HepG2 (cell line): Measurements from ENCODE around the gene C5AR2. TPM values are rescaled to one million over a fixed set of nuclear protein-coding genes. Genes with fewer than 3 reads are reported as not detected.

ENCODE experiments used
- ATAC-seq: fragments of 200-7000 bp; cut with Tn5 transposase; 3 replicates; pipeline ENCODE4 v1.9.1; 2020; ENCODE audit warnings: mild to moderate bottlenecking, moderate library complexity
- BruUV-seq: library from RNA; stranded (reverse); fragments of 400-500 nt; replicated peaks from 2 replicates; lab custom pipeline; 2021; lab: Mats Ljungman, UMichigan
- CTCF ChIA-PET: fragments of 300-600 bp; formaldehyde crosslinking; extraction: SDS; loops from one replicate; lab custom pipeline; 2021; ENCODE audit warnings: low total read pairs, inconsistent platforms, low intra/inter-chr PET ratio; lab: Yijun Ruan, JAX
- POLR2A ChIA-PET: fragments of 350-600 bp; sonication (Branson Sonifier 250); formaldehyde crosslinking; loops from one replicate; lab custom pipeline; 2020; ENCODE audit warnings: antibody characterized with exemption, inconsistent platforms; lab: Yijun Ruan, JAX
- DNase-seq: peaks from one replicate; pipeline ENCODE4 v3.0.0-alpha.2; 2015; ENCODE audit warnings: low spot score
- FAIRE-seq: peaks from 3 replicates; lab custom pipeline; 2011; peaks lifted over from hg19 to GRCh38; lab: Jason Lieb, UNC
- H2AFZ ChIP-seq: one replicate; pipeline ENCODE4 v1.6.1; 2011; ENCODE audit warnings: low read length, inconsistent platforms
- H3K27ac ChIP-seq: fragments of 300-600 bp; 3 replicates; pipeline ENCODE4 v1.8.0; 2011; ENCODE audit warnings: mixed run types, mild to moderate bottlenecking, mixed read lengths, low read length, inconsistent platforms; ENCODE audit not compliant: insufficient read depth; ENCODE audit errors: extremely low read length
- H3K27me3 ChIP-seq, 2 experiments: fragments of 200-600 bp in 1 of 2; 2 replicates in 1 of 2; 3 replicates in 1 of 2; pipeline versions ENCODE4 v1.6.0 to v1.8.0; 2011; ENCODE audit warnings: low read length in 2 of 2, mild to moderate bottlenecking in 2 of 2, moderate library complexity in 2 of 2, inconsistent platforms in 1 of 2; ENCODE audit not compliant: insufficient read depth in 2 of 2, control insufficient read depth in 1 of 2
- H3K36me3 ChIP-seq, 2 experiments: fragments of 200-600 bp in 1 of 2; replicated peaks in 1 of 2; 2 replicates in 1 of 2; 3 replicates in 1 of 2; pipeline versions ENCODE4 v1.5.1 to v1.8.0; 2011; ENCODE audit warnings: low read length in 2 of 2, inconsistent platforms in 1 of 2; ENCODE audit not compliant: insufficient read depth in 2 of 2, control insufficient read depth in 1 of 2
- H3K4me1 ChIP-seq: 2 replicates; pipeline ENCODE4 v1.5.1; 2012; ENCODE audit warnings: low read length, inconsistent platforms; ENCODE audit not compliant: insufficient read depth
- H3K4me2 ChIP-seq: 2 replicates; pipeline ENCODE4 v1.6.0; 2011; ENCODE audit warnings: low read depth, low read length, inconsistent platforms
- H3K4me3 ChIP-seq, 3 experiments: fragments of 200-600 bp in 1 of 3; sonication (generic), shearing (Covaris generic) in 1 of 3; replicated peaks in 1 of 3; 2 replicates each; pipeline ENCODE4 v1.5.1; 2011 to 2016; ENCODE audit warnings: low read length in 3 of 3, inconsistent platforms in 2 of 3, low read depth in 2 of 3, mild to moderate bottlenecking in 2 of 3, control low read depth in 1 of 3, mixed read lengths in 1 of 3; ENCODE audit not compliant: insufficient read depth in 1 of 3
- H3K79me2 ChIP-seq: one replicate; pipeline ENCODE4 v1.6.1; 2011; ENCODE audit warnings: low read length, inconsistent platforms; ENCODE audit not compliant: insufficient read depth
- H3K9ac ChIP-seq: 2 replicates; pipeline ENCODE4 v1.6.0; 2011; ENCODE audit warnings: mild to moderate bottlenecking, low read depth, low read length, inconsistent platforms; ENCODE audit not compliant: insufficient read depth
- H3K9me3 ChIP-seq: 2 replicates; pipeline ENCODE4 v1.5.1; 2012; ENCODE audit warnings: mild to moderate bottlenecking, low read length
- H4K20me1 ChIP-seq: 2 replicates; pipeline ENCODE4 v1.6.0; 2011; ENCODE audit warnings: inconsistent platforms, mild to moderate bottlenecking, low read length, moderate library complexity; ENCODE audit not compliant: insufficient read depth
- CENPT ChIP-seq: sonication (generic); formaldehyde crosslinking; IDR thresholded peaks from 2 replicates; pipeline ENCODE4 v1.8.0; 2022; ENCODE audit warnings: low read depth, mild to moderate bottlenecking, moderate library complexity, missing genetic modification reagents
- ELK4 ChIP-seq: sonication (generic); formaldehyde crosslinking; IDR thresholded peaks from 2 replicates; pipeline ENCODE4 v1.9.0; 2021; ENCODE audit warnings: missing genetic modification reagents, borderline replicate concordance
- FOXM1 ChIP-seq: sonication (generic); formaldehyde crosslinking; IDR thresholded peaks from 2 replicates; pipeline ENCODE4 v1.5.0; 2020; ENCODE audit warnings: missing genetic modification reagents
- GMEB2 ChIP-seq: IDR thresholded peaks from 2 replicates; pipeline ENCODE4 v1.6.1; 2016; ENCODE audit warnings: missing biosample characterization, missing genetic modification reagents, low read depth
- HNRNPL ChIP-seq: fragments of 200-400 bp; formaldehyde crosslinking; IDR thresholded peaks from 2 replicates; pipeline ENCODE4 v1.6.1; 2017; ENCODE audit warnings: mild to moderate bottlenecking, low read depth, low read length
- HOMEZ ChIP-seq: IDR thresholded peaks from 2 replicates; pipeline ENCODE4 v1.6.1; 2016; ENCODE audit warnings: low read depth
- HOXA7 ChIP-seq: sonication (generic); formaldehyde crosslinking; IDR thresholded peaks from 2 replicates; pipeline ENCODE4 v1.8.1; 2022; ENCODE audit warnings: mild to moderate bottlenecking, missing genetic modification reagents, moderate library complexity
- IKZF1 ChIP-seq: fragments of 450-650 bp; IDR thresholded peaks from 2 replicates; pipeline ENCODE4 v1.7.1; 2016
- MEIS1 ChIP-seq: sonication (generic); formaldehyde crosslinking; IDR thresholded peaks from 2 replicates; pipeline ENCODE4 v1.9.0; 2021; ENCODE audit warnings: mild to moderate bottlenecking, missing genetic modification reagents, moderate library complexity, borderline replicate concordance
- MLLT10 ChIP-seq: sonication (generic); formaldehyde crosslinking; IDR thresholded peaks from 2 replicates; pipeline ENCODE4 v1.4.0; 2020; ENCODE audit warnings: missing genetic modification reagents
- MTF2 ChIP-seq: sonication (generic); formaldehyde crosslinking; IDR thresholded peaks from 2 replicates; pipeline ENCODE4 v1.5.0; 2020; ENCODE audit warnings: missing genetic modification reagents, borderline replicate concordance
- NPAS2 ChIP-seq: sonication (generic); formaldehyde crosslinking; IDR thresholded peaks from 2 replicates; pipeline ENCODE4 v1.8.0; 2022; ENCODE audit warnings: mild to moderate bottlenecking, missing genetic modification reagents, borderline replicate concordance
- PHF21A ChIP-seq: sonication (generic); formaldehyde crosslinking; IDR thresholded peaks from 2 replicates; pipeline ENCODE4 v1.5.0; 2020; ENCODE audit warnings: mild to moderate bottlenecking, missing genetic modification reagents
- PREB ChIP-seq: sonication (generic); formaldehyde crosslinking; IDR thresholded peaks from 2 replicates; pipeline ENCODE4 v1.4.0; 2020; ENCODE audit warnings: missing genetic modification reagents
- SP140L ChIP-seq: sonication (generic); formaldehyde crosslinking; IDR thresholded peaks from 2 replicates; pipeline ENCODE4 v1.4.0; 2020; ENCODE audit warnings: missing genetic modification reagents, borderline replicate concordance
- SRSF1 ChIP-seq: fragments of 200-400 bp; formaldehyde crosslinking; optimal IDR thresholded peaks from 2 replicates; pipeline ENCODE3; 2017; ENCODE audit warnings: mild to moderate bottlenecking, low read depth, low read length, moderate library complexity
- ZNF264 ChIP-seq: sonication (generic); formaldehyde crosslinking; IDR thresholded peaks from 2 replicates; pipeline ENCODE4 v1.4.0; 2020; ENCODE audit warnings: missing genetic modification reagents
- ZNF282 ChIP-seq: fragments of 450-650 bp; IDR thresholded peaks from 2 replicates; pipeline ENCODE4 v1.6.1; 2018; ENCODE audit not compliant: partially characterized antibody
- ZNF510 ChIP-seq: sonication (generic); formaldehyde crosslinking; IDR thresholded peaks from 2 replicates; pipeline ENCODE4 v1.4.0; 2020; ENCODE audit warnings: low read depth, mild to moderate bottlenecking, missing genetic modification reagents
- ZNF713 ChIP-seq: sonication (generic); formaldehyde crosslinking; IDR thresholded peaks from 2 replicates; pipeline ENCODE4 v1.4.0; 2020; ENCODE audit warnings: mild to moderate bottlenecking, missing genetic modification reagents
- ZNF768 ChIP-seq: sonication (generic); formaldehyde crosslinking; IDR thresholded peaks from 2 replicates; pipeline ENCODE4 v1.4.0; 2020; ENCODE audit warnings: missing genetic modification reagents
- ZNF850 ChIP-seq: sonication (generic); formaldehyde crosslinking; conservative IDR thresholded peaks from 2 replicates; pipeline ENCODE4 v1.9.0; 2021; ENCODE audit warnings: mild to moderate bottlenecking, missing genetic modification reagents
- WGBS: methylation state at CpG from one replicate; pipeline ENCODE4 v1.1.6; 2017; ENCODE audit warnings: low lambda C conversion rate; 5-methylcytosine and 5-hydroxymethylcytosine counted together
- in situ Hi-C: cut with HindIII; loops from 2 replicates; pipeline ENCODE4 v1.10.0; 2017; ENCODE audit warnings: low pct_unique_long_range_greater_than_20kb; ENCODE audit not compliant: extremely low pct_ligation_motif_present
- intact Hi-C: fragments of 100-400 bp; cut with micrococcal nuclease; formaldehyde crosslinking; loops from one replicate; pipeline ENCODE4 v1.10.0; 2022; ENCODE audit not compliant: unreplicated experiment
- polyA plus RNA-seq, 8 experiments: library from polyadenylated mRNA; depleted of rRNA in 3 of 8; stranded (reverse) in 7 of 8; unstranded in 1 of 8; fragments of >200 nt; fragmentation: Illumina TruSeq in 4 of 8; extraction: Trizol in 4 of 8; gene quantifications; 2 replicates each; pipeline versions ENCODE4 v1.2.1 to v1.2.3, GENCODE V29; 2011 to 2016; ENCODE audit warnings: low read depth in 4 of 8, missing spikeins in 1 of 8, mixed read lengths in 1 of 8; ENCODE audit not compliant: insufficient read depth in 1 of 8
- total RNA-seq, 5 experiments: library from RNA; depleted of rRNA; stranded (reverse); fragments of >200 nt; fragmentation: Illumina TruSeq; extraction: Trizol; gene quantifications; 2 replicates each; pipeline ENCODE4 v1.2.3, GENCODE V29; 2016; ENCODE audit warnings: low read depth in 1 of 5

The C5AR2 gene
- total and polyA plus RNA-seq, 2 of the 13 experiments (the other 11 are each of a cell fraction or from before 2014, with no cell fraction given) = 0.09 to 0.24 TPM

- peaks cover 27% of the 10 kb centered on the region for H3K79me2 ChIP-seq
- peaks cover 50% of the 10 kb centered on the region for H3K4me1 ChIP-seq
- H3K27me3 ChIP-seq = no peaks in the 10 kb centered on the region; a peak in 1 of 5 replicates
- no peak overlapping the region for H2AFZ ChIP-seq
- H3K27ac ChIP-seq = peak overlapping the region; percentile 55
- H3K36me3 ChIP-seq = peaks cover 20 to 40% of the 10 kb centered on the region in 2 experiments
- FAIRE-seq (no peak), ATAC-seq (peak; percentile 83), DNase-seq (peak; percentile 76)
- 23% methylated on average over 14 of the region's 24 CpGs for WGBS
- no peaks in the 10 kb centered on the region for H3K9me3 ChIP-seq
- BruUV-seq = no TSS peak
- peaks cover 4% of the 10 kb centered on the region; the same call in 1 of the 2 replicates for H4K20me1 ChIP-seq
- peak overlapping the region; percentile 52 for H3K4me2 ChIP-seq
- peak overlapping the region; percentile 12; the same call in 1 of the 2 replicates for H3K9ac ChIP-seq
- intact Hi-C loops = loop anchor here (2.0 kb wide), 1 partner anchor 49 kb away; no protein-coding TSS in a partner anchor
- H3K4me3 ChIP-seq = peak overlapping the region in 1 of 3 experiments; percentile 53; a peak in 1 of 6 replicates
- ChIA-PET POLR2A (no interaction called here), CTCF (no interaction called here)
- in situ Hi-C loops = no loop called here
- TF ChIP-seq SRSF1 (no peak), HNRNPL (peak; percentile 87; the same call in 1 of the 2 replicates), PHF21A (CRISPR knock-in tag) (peak; percentile 35; the same call in 1 of the 2 replicates), ZNF264 (CRISPR knock-in tag) (peak; percentile 52; the same call in 1 of the 2 replicates), GMEB2 (CRISPR knock-in tag) (no peak), NPAS2 (CRISPR knock-in tag) (no peak), ZNF713 (CRISPR knock-in tag) (no peak), HOMEZ (CRISPR knock-in tag) (no peak), PREB (no peak), MEIS1 (CRISPR knock-in tag) (no peak), CENPT (CRISPR knock-in tag) (no peak), HOXA7 (CRISPR knock-in tag) (no peak), MLLT10 (CRISPR knock-in tag) (no peak), ZNF850 (CRISPR knock-in tag) (no peak), ELK4 (CRISPR knock-in tag) (no peak), ZNF510 (CRISPR knock-in tag) (no peak), ZNF282 (no peak), ZNF768 (CRISPR knock-in tag) (peak; percentile 98), IKZF1 (no peak), MTF2 (CRISPR knock-in tag) (no peak), FOXM1 (CRISPR knock-in tag) (no peak), SP140L (CRISPR knock-in tag) (no peak)
Observed at GRCh38 chr19:47353307-47353712, 21.3 kb downstream of the C5AR2 start.
